Activated naive CD4-positive, alpha-beta T cell treated with anti-CD3 and anti-CD28 coated beads, Interleukin-2, amount 10 ng/mL, durations not matched to agents 7 days and 5 days (primary cell): Measurements from ENCODE around the gene QSER1.
"Not testable (repeated sequence)": the region's sequence is repeated elsewhere in the genome, so short reads cannot be mapped to it uniquely, and the experiment has no call there.

ENCODE experiments used
- CTCF ChIA-PET: fragments of 350-600 bp; sonication (Branson Sonifier 250); formaldehyde crosslinking; loops from one replicate; lab custom pipeline; 2021; ENCODE audit warnings: antibody characterized with exemption; lab: Charles Lee
- DNase-seq: peaks from one replicate; pipeline ENCODE4 v3.0.0-alpha.2; 2020
- H3K27ac Mint-ChIP-seq: one replicate; pipeline ENCODE4 v1.8.0; 2021; ENCODE audit warnings: mild to moderate bottlenecking, moderate library complexity, mixed read lengths
- H3K27me3 Mint-ChIP-seq: one replicate; pipeline ENCODE4 v1.8.0; 2021; ENCODE audit warnings: mild to moderate bottlenecking, mixed read lengths
- H3K36me3 Mint-ChIP-seq: one replicate; pipeline ENCODE4 v1.8.0; 2021; ENCODE audit warnings: mixed read lengths
- H3K4me1 Mint-ChIP-seq: one replicate; pipeline ENCODE4 v1.8.0; 2021; ENCODE audit warnings: mixed read lengths
- H3K4me3 Mint-ChIP-seq: one replicate; pipeline ENCODE4 v1.8.0; 2021; ENCODE audit warnings: mild to moderate bottlenecking, moderate library complexity, mixed read lengths
- H3K9me3 Mint-ChIP-seq: one replicate; pipeline ENCODE4 v1.8.0; 2021; ENCODE audit warnings: mixed read lengths

QSER1 gene

GRCh38 chr11:32920570-32920969 lies 28.0 kb downstream of the QSER1 start:
- Mint-ChIP-seq H3K27me3 (no peaks in the 10 kb centered on the region), H3K4me1 (peaks cover 12% of the 10 kb centered on the region), H3K4me3 (no peak overlapping the region), H3K27ac (no peak overlapping the region), H3K36me3 (peaks cover 2% of the 10 kb centered on the region), H3K9me3 (no peaks in the 10 kb centered on the region)
- DNase-seq: no peak
- CTCF ChIA-PET: no interaction called here

GRCh38 chr11:32921204-32921603 lies 28.6 kb downstream of the QSER1 start:
- no peak overlapping the region for H3K4me3 Mint-ChIP-seq
- H3K36me3 Mint-ChIP-seq: peaks cover 2% of the 10 kb centered on the region
- H3K27ac Mint-ChIP-seq: no peak overlapping the region
- H3K4me1 Mint-ChIP-seq: peaks cover 12% of the 10 kb centered on the region
- CTCF ChIA-PET: no interaction called here
- H3K27me3 Mint-ChIP-seq: no peaks in the 10 kb centered on the region
- DNase-seq: no peak
- H3K9me3 Mint-ChIP-seq: no peaks in the 10 kb centered on the region

GRCh38 chr11:32931606-32932005 lies 39.0 kb downstream of the QSER1 start:
- Mint-ChIP-seq H3K4me3 (no peak overlapping the region), H3K4me1 (peaks cover 6% of the 10 kb centered on the region), H3K27me3 (no peaks in the 10 kb centered on the region), H3K9me3 (no peaks in the 10 kb centered on the region), H3K27ac (no peak overlapping the region), H3K36me3 (peaks cover 38% of the 10 kb centered on the region)
- DNase-seq: no peak
- CTCF ChIA-PET: no interaction called here

- no peak overlapping the region for H3K27ac Mint-ChIP-seq
- CTCF ChIA-PET: no interaction called here
- no peaks in the 10 kb centered on the region for H3K9me3 Mint-ChIP-seq
- no peak overlapping the region for H3K4me3 Mint-ChIP-seq
- H3K36me3 Mint-ChIP-seq: peaks cover 44% of the 10 kb centered on the region
- peaks cover 6% of the 10 kb centered on the region for H3K4me1 Mint-ChIP-seq
- no peaks in the 10 kb centered on the region for H3K27me3 Mint-ChIP-seq
- DNase-seq: no peak
These were observed 39.6 kb downstream of the QSER1 start for GRCh38 chr11:32932196-32932595.

- no peak overlapping the region for H3K27ac Mint-ChIP-seq
- H3K27me3 Mint-ChIP-seq: no peaks in the 10 kb centered on the region
- no peak overlapping the region for H3K4me3 Mint-ChIP-seq
- CTCF ChIA-PET: no interaction called here
- peaks cover under 1% of the 10 kb centered on the region for H3K4me1 Mint-ChIP-seq
- H3K9me3 Mint-ChIP-seq: no peaks in the 10 kb centered on the region
- no peak for DNase-seq
- H3K36me3 Mint-ChIP-seq: peaks cover 50% of the 10 kb centered on the region
These were observed 42.9 kb downstream of the QSER1 start for GRCh38 chr11:32935462-32936029.

GRCh38 chr11:32936178-32936577 lies 43.6 kb downstream of the QSER1 start:
- H3K4me3 Mint-ChIP-seq, H3K4me1 Mint-ChIP-seq, DNase-seq, CTCF ChIA-PET, H3K27me3 Mint-ChIP-seq, H3K9me3 Mint-ChIP-seq, H3K27ac Mint-ChIP-seq: not testable (repeated sequence)
- H3K36me3 Mint-ChIP-seq: peaks cover 53% of the 10 kb centered on the region

- CTCF ChIA-PET, H3K27me3 Mint-ChIP-seq, H3K4me3 Mint-ChIP-seq, H3K4me1 Mint-ChIP-seq, DNase-seq, H3K9me3 Mint-ChIP-seq, H3K27ac Mint-ChIP-seq: not testable (repeated sequence)
- peaks cover 46% of the 10 kb centered on the region for H3K36me3 Mint-ChIP-seq
These were observed 44.7 kb downstream of the QSER1 start for GRCh38 chr11:32937283-32937682.

GRCh38 chr11:32939046-32939445 lies 46.4 kb downstream of the QSER1 start:
- Mint-ChIP-seq H3K9me3 (peaks cover 2% of the 10 kb centered on the region), H3K4me1 (peaks cover 7% of the 10 kb centered on the region), H3K36me3 (peaks cover 33% of the 10 kb centered on the region), H3K27me3 (no peaks in the 10 kb centered on the region), H3K4me3 (no peak overlapping the region), H3K27ac (no peak overlapping the region)
- CTCF ChIA-PET: no interaction called here
- DNase-seq: no peak

GRCh38 chr11:32939866-32940265 lies 47.3 kb downstream of the QSER1 start:
- Mint-ChIP-seq H3K9me3 (peaks cover 2% of the 10 kb centered on the region), H3K27ac (no peak overlapping the region), H3K4me1 (peaks cover 7% of the 10 kb centered on the region), H3K27me3 (no peaks in the 10 kb centered on the region), H3K36me3 (peaks cover 28% of the 10 kb centered on the region), H3K4me3 (no peak overlapping the region)
- no peak for DNase-seq
- CTCF ChIA-PET: no interaction called here

- peaks cover 30% of the 10 kb centered on the region for H3K36me3 Mint-ChIP-seq
- H3K9me3 Mint-ChIP-seq: peaks cover 2% of the 10 kb centered on the region
- H3K4me1 Mint-ChIP-seq: peaks cover 7% of the 10 kb centered on the region
- CTCF ChIA-PET: no interaction called here
- H3K27ac Mint-ChIP-seq: no peak overlapping the region
- no peaks in the 10 kb centered on the region for H3K27me3 Mint-ChIP-seq
- DNase-seq: no peak
- H3K4me3 Mint-ChIP-seq: no peak overlapping the region
These were observed 48.3 kb downstream of the QSER1 start for GRCh38 chr11:32940865-32941264.

- Mint-ChIP-seq H3K4me3 (no peak overlapping the region), H3K9me3 (peaks cover 3% of the 10 kb centered on the region), H3K27ac (no peak overlapping the region), H3K36me3 (peaks cover 16% of the 10 kb centered on the region), H3K27me3 (no peaks in the 10 kb centered on the region), H3K4me1 (no peaks in the 10 kb centered on the region)
- DNase-seq: no peak
- CTCF ChIA-PET: no interaction called here
These were observed 55.4 kb downstream of the QSER1 start for GRCh38 chr11:32947978-32948377.

GRCh38 chr11:32949739-32950138 lies 57.1 kb downstream of the QSER1 start:
- CTCF ChIA-PET: interaction anchor here (1.1 kb wide), 1 partner anchor 10 kb away, joined by 4 read pairs; no protein-coding TSS in a partner anchor
- Mint-ChIP-seq H3K9me3 (peaks cover 3% of the 10 kb centered on the region), H3K4me3 (no peak overlapping the region), H3K27me3 (no peaks in the 10 kb centered on the region), H3K4me1 (no peaks in the 10 kb centered on the region), H3K27ac (no peak overlapping the region), H3K36me3 (peaks cover 16% of the 10 kb centered on the region)
- no peak for DNase-seq

- CTCF ChIA-PET: no interaction called here
- Mint-ChIP-seq H3K27ac (no peak overlapping the region), H3K4me3 (no peak overlapping the region), H3K4me1 (no peaks in the 10 kb centered on the region), H3K27me3 (no peaks in the 10 kb centered on the region), H3K36me3 (peaks cover 11% of the 10 kb centered on the region), H3K9me3 (peaks cover 3% of the 10 kb centered on the region)
- DNase-seq: no peak
These were observed 59.8 kb downstream of the QSER1 start for GRCh38 chr11:32952421-32952820.

- H3K9me3 Mint-ChIP-seq: no peaks in the 10 kb centered on the region
- DNase-seq: no peak
- no peak overlapping the region for H3K4me3 Mint-ChIP-seq
- H3K4me1 Mint-ChIP-seq: no peaks in the 10 kb centered on the region
- CTCF ChIA-PET: interaction anchor here (0.6 kb wide), 1 partner anchor 58 kb away, joined by 4 read pairs; no protein-coding TSS in a partner anchor
- H3K36me3 Mint-ChIP-seq: peaks cover 5% of the 10 kb centered on the region
- H3K27me3 Mint-ChIP-seq: no peaks in the 10 kb centered on the region
- no peak overlapping the region for H3K27ac Mint-ChIP-seq
These were observed 61.1 kb downstream of the QSER1 start for GRCh38 chr11:32953700-32954099.

- DNase-seq: no peak
- Mint-ChIP-seq H3K4me3 (no peak overlapping the region), H3K27me3 (no peaks in the 10 kb centered on the region), H3K4me1 (no peaks in the 10 kb centered on the region), H3K27ac (no peak overlapping the region), H3K36me3 (peaks cover 13% of the 10 kb centered on the region), H3K9me3 (no peaks in the 10 kb centered on the region)
- CTCF ChIA-PET: interaction anchor here (0.9 to 10.5 kb wide), 4 partner anchors 53 to 370 kb away, joined by 3 to 128 read pairs (median 6); no protein-coding TSS in a partner anchor
These were observed 68.0 kb downstream of the QSER1 start for GRCh38 chr11:32960553-32961164.
